ENCODE results near the gene TBC1D22A.
"Not testable (repeated sequence)": the region's sequence is repeated elsewhere in the genome, so short reads cannot be mapped to it uniquely, and the experiment has no call there.

DNA sequence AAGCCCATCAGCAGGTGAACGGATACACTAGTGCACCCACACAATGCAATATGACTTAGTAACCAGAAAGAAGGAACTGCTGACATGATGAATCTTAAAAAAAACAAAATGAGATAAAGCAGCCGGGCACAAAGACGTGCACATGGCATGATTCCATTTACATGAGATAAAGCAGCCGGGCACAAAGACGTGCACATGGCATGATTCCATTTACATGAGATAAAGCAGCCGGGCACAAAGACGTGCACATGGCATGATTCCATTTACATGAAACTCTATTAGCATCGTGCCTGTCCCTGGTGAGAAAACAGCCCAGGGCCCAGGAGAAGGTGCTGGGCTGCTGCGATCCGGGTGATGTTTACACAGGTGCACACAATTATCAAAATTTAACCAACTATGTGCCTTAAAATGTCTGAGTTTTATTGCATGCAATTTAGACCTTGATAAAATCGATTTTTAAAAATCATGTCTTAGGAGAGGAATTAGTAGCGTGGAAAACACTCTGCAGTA lies 28.2 kb upstream of the TBC1D22A start:
- TF ChIP-seq, protein P1, sequence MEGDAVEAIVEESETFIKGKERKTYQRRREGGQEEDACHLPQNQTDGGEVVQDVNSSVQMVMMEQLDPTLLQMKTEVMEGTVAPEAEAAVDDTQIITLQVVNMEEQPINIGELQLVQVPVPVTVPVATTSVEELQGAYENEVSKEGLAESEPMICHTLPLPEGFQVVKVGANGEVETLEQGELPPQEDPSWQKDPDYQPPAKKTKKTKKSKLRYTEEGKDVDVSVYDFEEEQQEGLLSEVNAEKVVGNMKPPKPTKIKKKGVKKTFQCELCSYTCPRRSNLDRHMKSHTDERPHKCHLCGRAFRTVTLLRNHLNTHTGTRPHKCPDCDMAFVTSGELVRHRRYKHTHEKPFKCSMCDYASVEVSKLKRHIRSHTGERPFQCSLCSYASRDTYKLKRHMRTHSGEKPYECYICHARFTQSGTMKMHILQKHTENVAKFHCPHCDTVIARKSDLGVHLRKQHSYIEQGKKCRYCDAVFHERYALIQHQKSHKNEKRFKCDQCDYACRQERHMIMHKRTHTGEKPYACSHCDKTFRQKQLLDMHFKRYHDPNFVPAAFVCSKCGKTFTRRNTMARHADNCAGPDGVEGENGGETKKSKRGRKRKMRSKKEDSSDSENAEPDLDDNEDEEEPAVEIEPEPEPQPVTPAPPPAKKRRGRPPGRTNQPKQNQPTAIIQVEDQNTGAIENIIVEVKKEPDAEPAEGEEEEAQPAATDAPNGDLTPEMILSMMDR (IDR thresholded peaks at IDR 0.05; ENCODE audit: insufficient read depth, low read depth, low read length) = not testable (repeated sequence)
- not testable (repeated sequence) for TF ChIP-seq EZH2 (IDR thresholded peaks at IDR 0.05; ENCODE audit: insufficient read depth, low read length)

Data from astrocyte (in vitro differentiated cells and primary cell).